ENCODE data around the gene PTPRM.
"Not testable (repeated sequence)": the region's sequence is repeated elsewhere in the genome, so short reads cannot be mapped to it uniquely, and the experiment has no call there.

The PTPRM gene

DNA sequence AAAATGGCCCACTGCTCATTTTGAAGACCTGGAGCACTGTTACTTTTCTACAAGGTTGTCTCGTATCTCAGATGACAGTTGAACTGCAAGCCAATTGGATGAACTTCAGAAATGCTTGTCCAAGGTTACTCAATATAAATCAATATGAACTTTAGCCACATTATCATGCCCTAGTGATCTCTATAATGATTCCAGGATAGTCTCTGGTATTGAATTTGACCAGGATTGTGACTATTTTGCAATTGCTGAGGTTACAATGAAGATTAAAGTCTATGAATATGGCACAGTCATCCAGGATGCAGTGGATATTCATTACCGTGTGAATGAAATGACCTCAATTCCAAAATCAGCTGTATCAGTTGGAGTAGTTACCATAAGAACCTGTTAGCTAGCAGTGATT, 846.1 kb downstream of the PTPRM start:
- no peak for DNase-seq

DNA sequence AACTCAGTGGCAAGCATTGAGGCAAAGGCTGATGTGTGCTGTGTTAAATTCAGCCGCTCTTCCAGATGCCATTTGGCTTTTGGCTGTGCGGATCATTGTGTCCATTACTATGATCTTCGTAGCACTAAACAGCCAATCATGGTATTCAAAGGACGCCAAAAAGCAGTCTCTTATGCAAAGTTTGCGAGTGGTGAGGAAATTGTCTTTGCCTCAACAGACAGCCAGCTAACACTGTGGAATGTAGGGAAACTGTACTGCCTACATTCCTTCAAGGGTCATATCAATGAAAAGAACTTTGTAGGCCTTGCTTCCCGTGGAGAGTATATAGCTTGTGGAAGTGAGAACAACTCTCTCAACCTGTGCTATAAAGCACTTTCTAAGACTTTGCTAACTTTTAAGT, 846.6 kb downstream of the PTPRM start:
- DNase-seq: no peak

DNA sequence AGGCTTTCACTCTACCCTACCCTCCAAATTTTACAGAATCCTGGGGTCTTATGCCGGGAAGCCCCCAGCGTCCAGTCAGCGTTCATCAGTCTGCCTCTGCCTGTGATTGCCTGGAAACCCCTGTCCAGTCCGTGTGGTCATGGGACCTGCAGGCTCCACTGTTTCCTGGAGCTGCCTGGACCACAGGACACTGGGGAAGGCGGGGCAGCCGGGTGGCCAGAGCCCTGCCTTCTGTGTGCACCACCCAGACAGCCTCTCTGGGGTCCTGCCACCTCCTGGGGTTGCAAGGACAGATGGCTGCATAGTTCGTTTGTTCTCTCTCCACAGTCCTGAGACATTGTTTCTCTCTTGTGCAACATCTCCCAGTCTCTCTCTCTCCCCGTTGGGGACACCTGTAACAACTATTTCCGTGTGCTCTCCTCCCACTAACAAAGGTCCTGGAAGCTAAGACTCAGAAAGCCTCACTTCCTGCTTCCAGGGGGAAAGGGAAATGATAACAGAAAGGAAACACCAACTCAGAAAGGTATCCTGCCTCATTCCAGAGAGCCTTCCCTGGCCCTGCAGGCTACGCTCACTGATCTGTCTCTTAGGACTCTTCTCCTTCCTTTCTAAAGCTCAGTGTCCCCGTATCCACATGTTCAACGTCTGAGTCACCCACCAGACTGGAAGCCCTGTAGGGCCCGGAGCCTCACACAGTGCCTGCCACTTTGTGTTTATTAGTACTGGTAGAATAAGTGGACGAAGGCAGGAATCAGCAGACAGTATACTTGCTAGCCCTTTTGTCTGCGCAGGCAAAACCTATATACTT, 849.3 kb downstream of the PTPRM start:
- DNase-seq: no peak

DNA sequence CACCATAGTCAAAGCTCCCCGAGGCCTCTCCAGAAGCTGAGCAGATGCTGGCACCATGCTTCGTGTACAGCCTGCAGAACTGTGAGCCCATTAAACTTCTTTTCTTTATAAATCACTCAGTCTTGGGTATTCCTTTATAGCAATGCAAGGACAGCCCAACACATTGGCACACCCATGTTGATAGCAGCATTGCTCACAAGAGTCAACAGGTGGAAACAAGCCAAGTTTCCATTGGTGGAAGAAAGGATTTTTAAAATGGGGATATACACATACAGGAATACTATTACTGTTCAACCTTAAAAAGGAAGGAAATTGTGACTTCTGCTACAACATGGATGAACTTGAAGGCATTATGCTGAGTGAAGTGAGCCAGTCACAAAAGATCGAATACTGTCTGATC, 855.3 kb downstream of the PTPRM start:
- DNase-seq: no peak

DNA sequence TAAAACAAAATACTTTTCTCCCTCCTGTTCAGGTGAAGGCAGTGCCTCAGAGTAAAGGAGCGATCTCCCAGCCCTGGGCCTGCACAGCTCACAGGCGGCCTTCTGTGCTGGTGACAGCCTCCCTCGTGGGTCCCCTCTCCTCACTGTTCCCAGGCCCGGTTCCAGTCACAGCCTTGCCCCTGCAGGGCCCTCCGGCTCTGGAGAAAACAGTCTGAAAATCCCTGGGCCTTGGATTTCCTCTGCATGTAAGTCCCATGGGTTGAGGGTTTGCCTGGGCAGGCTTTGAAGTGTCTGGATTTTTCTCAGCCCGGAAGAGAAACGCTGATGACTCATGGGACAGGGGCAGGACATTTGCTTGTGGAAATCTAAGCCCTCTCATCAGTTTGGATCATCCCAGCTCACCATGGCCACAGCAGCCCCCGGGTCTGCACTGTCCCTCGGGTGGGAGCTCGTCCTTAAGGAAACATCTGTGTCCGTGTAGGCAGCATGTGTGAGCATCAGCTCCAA, 856.0 kb downstream of the PTPRM start:
- DNase-seq: no peak

DNA sequence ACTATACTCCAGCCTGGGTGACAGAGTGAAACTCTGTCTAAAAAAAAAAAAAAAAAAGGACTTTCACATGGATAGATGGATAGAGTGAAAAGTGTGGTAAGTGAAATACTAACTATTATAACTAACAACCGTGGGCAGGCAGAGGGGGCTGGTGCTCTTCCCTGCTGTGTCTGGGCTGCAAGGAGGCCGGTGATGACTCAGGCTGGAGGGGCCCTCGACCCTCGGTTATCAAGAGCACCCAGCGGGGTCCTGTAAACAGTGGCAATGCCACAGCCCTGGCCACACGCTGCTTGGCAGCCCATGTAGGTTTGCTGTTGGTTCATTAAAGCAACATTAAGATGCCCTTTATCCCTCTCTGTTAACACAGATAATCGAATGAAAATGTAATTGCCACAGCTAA, 857.4 kb downstream of the PTPRM start:
- DNase-seq: no peak

DNA sequence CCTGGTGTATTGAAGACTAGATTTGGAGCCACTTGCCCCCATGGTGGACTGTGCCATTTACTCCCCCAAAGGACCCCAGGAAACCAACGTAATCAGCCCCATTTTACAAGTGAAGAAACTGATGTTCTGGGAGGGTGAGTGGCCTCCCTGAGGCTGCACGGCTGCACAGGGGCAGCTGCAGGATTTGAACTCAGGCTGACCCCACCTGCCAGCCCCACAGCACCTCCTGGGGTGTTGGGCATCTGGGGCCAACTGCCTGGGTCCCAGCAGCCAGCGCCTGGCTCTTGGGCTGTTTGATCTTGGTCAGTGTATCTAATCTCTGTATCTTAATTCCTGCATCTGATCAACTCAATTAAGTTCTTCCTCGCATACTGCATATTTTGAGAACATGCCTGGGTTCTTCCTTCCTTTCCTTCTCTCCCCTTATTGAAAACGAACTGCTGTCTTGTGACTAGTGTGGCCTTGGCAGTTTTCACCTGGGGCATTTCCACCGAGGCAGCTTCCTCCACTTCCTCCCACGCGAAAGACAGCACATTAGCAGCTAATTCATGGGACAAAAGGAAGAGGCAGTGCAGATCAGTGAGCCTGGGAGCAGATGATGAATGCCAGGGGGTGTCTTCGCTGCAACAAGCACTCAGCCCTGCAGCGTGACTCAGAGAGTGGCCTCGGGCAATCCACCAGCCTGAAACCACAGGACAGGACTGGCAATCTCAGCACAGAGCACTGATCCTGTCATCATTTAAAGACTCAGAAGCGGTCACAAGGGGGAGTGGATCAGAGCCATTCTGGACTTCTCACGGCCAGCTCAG, 858.0 kb downstream of the PTPRM start:
- no peak for DNase-seq

DNA sequence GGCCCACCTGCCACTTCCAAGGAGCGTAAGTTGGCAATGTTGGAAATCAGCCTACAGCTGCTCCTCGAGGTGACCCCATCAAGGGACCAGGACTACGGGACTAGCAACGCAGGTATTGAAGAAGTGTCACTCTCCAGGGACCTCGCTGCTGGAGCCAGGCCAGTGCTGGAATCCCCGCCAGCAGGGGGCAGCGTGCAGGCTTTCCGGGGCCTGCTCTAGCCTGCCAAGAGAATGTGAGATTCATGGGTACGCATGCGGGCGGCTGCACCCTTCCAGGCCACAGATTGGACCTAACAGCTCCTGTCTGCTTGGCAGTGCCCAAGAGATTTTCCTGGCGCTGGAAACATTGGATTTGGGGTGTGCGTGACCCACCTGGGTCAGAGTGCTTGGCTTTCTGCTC, 859.3 kb downstream of the PTPRM start:
- peak; percentile 8 for DNase-seq

DNA sequence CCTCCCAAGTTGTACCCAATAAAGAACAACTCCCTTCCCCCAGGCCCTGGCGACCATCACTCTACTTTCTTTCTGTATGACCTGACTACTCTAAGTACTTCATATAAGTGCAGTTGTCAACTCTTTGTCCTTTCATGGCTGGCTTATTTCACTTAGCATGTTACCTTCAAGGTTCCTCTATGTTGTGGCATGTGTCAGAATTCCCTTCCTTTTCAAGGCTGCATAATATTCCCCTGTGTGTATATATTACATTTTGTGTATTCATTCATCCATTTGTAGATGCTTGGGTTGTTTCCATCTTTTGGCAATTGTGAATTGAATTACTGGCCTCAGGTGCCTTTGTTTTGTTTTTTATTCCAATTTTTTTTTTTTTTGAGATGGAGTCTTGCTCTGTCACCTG, 860.2 kb downstream of the PTPRM start:
- no peak for DNase-seq

DNA sequence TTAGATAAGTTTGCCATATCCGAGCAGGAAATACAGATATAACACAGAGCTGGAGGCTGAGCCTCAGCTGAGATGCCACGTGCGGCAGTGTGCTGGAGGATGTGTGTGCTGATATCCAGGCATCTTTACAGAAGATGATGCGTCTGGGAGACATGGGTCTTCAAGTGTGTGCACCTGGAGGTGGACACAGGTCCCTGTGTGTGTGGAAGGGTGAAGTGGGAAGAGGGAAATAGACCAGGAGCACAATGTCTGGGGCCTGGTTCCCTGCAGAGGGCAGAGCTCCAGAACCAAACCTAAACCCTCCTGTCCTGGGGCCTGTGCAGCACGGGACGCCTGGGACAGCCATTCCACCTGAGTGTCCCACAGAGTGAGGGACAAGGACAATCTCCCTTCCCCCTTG, 861.8 kb downstream of the PTPRM start:
- DNase-seq: no peak

DNA sequence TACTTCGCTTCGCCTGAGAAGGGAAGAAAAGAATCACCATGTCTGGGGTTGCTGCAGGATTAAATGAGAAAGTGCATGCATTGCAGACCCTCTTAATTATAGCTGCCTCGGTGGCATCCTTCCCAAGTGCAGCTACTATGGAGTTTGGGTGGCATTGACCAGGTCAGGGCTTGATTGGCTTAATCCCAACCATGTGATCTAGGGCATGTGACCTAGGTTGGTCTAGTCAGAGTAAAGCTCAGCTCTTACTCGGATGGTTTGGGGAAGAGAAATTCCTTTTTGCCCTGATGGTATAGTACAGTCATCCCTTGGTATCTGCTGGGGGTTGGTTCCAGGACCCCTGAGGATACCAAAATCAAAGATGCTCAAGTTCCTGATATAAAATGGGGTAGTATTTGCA, 863.9 kb downstream of the PTPRM start:
- no peak for DNase-seq

DNA sequence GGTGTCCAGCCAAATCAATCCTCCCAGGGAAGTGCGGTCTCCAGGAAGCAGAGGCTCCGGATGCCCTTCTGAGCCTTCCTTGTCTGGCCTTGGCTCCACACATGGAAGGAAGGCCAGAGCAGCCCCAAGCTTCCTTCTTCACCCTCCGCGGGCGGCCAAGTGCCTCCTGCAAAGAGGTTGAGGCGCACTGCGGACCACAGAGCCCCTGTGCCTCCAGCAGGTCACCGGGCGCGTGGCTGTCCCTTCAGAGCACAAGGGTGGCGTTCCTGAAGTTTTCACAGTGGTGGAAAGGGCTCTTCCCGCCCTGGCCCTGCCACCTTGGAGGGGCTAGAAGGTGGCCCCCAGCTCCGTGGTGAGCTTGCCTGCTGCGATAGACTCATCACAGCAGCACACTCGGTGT, 866.2 kb downstream of the PTPRM start:
- DNase-seq: no peak

DNA sequence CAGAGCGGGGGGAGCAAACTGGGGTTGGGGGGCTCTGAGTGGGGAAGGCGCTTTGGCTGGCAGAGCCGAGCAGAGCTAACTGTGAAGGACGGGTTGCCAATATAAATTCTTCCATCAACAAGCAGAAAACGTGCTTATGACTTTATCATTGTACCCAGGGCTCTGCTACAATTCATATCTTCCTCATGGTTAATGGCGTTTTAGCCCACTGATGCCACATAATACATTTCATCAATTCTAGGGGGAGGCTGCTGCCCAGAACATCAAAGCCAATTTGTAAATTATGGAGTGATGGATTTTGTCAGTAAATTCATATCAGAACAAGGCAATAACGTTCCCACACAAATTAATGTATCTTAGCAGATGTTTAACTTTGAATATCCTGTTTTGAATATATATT, 866.7 kb downstream of the PTPRM start:
- no peak for DNase-seq

DNA sequence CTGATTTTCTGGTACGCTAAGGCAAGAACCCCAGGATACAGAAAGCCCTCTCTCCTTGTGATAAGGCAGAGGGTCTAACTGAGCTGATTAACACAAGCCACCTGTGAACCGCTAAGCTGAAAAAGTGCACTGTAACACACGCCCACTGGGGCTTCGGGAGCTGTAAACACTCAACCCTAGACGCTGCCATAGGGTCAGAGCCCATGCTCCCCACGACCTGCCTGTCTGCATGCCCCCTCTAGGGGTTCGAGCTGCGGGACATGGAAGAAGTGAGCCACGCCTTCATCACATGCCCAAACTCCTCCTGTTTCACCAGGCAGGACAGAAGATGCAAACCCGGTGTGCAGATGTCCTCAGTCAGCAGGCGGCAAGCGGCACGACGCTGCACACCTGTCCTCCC, 868.3 kb downstream of the PTPRM start:
- no peak for DNase-seq

DNA sequence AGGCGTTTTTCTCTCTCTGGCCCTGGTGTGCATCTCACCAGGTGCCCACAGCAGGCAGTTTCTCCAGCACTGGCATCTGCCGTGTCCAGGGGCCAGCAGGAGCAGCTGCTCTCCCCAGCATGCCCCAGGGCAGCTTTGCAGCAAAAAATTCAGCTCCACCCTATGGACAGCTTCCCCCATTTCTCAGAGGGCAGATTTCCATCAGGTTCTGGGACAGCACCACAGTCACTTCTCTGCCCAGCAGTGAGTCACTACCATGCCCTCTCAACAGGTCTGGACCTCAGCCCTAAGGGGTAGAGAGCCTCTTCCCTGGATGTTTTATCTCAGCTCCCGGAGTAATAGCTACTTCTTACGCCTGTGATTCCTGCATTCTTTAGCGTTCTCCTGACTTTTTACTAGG, 871.9 kb downstream of the PTPRM start:
- no peak for DNase-seq

DNA sequence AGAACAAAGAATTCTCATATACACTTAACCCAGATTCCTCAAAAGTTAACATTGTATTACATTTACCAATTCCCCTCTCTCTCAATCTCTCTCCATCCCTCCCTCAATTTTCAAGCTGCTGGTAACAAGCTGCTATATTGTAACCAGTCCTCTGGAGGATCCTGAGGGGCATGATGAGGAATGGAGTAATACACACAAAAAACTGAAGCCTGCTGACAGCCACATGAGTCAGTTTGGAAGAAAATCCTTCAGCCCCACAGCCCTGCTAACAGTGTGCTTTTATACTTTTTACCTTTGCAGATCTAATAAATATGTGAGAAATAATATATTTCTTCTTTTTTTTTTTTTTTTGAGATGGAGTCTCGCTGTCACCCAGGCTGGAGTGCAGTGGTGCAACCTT, 876.4 kb downstream of the PTPRM start:
- DNase-seq: no peak

DNA sequence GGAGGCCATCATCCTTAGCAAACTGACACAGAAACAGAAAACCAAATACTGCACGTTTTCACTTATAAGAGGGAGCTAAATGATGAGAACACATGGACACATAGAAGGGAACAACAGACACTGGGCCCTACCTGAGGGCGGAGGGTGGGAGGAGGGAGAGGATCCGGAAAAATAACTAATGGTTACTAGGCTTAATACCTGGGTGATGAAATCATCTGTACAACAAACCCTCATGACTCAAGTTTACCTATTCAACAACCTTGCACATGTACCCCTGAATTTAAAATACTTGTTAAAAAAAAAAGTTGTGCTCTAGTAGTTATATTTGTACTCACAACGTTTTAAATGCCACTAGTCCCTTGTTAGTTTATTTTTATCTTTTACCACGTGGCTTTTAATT, 879.8 kb downstream of the PTPRM start:
- not testable (repeated sequence) for DNase-seq

DNA sequence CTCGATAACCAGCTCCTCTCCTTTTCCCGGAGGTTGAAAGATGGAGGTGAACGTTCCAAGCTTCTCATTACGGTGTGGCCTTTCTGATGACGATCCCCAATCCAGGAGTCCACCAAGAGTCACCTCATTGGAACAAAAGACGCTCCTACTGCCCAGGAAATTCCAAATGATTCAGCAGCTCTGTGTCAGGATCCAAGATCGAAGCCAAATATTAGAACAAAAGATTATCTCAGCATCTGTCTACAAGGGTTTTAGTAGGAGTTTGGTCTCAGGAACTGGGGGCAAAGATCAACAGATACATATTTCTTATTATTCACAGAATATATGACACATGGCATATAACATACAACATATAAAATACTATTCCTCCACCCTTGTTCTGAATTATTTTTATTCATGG, 881.0 kb downstream of the PTPRM start:
- no peak for DNase-seq

DNA sequence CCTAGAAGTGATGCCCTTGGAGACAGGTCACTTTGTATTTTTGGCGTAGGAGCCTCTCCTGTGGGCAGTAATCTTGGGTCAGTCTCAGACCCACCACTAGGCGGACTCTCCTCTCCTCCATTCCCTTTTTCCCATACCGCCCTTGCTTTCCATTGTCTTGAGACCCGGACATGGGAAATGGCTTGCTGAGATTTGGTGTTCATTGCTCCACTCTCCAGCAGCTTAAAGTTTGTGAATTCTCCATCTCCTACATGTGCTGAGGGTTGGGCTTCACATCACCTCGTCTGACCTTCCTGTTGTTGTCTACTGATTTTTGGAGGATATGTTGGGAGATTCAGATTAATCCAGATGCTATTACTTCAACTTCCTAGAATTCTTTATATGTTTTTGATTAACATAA, 882.9 kb downstream of the PTPRM start:
- DNase-seq: no peak

DNA sequence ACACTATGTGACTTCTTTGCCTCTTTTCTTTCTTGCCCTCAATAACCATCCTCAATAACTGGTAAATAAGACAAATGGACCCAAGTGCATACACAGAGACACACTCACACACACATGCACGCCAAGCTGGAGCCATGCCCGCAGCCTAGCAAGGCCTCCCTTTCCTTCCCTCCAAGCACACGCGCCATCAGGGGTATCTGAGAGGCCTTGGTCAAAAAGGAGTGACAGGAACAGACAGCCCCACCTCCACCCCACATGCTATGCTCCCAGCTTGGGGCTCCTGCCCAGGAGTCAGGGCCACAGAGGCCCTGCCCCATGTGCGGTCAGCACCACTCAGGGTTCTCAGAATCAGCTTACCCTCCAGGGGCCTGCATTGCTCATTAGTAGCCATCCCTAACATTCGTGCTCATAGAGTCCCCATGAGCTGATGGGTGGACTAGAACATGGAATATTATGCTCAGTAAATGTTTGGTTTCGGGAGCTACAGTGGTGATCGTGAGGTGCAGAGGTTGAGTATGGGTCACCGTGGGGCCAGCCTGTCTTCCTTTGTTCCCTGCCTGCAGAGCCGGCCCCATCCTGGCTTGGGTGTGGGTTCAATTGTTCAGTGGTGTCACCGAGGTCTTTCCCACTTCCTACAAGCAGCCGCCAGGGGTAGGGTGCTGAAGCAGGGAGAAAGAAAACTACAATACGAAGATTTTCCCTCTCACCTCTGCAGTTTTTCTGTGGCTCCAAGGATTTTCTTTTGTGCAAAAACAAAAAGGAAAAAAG, 884.0 kb downstream of the PTPRM start:
- DNase-seq: no peak

DNA sequence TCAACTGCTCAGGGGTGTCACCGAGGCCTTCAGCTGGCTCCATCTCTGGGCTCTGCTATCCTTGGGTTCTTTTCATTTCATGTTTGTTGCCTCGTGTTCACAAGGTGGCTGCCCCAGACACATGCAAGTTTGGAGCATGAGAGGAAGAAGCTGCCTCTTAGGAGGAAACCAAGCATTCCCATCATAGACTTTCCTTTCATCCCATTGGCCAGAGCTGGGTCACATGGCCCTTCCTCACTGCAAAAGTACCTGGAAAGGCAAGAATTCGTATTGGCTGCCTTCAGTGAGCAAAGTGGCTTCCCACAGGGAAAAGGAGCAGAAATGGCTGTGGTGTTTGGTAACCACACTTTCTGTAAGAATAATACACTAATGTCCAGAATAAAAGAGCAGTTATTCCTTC, 886.4 kb downstream of the PTPRM start:
- no peak for DNase-seq

DNA sequence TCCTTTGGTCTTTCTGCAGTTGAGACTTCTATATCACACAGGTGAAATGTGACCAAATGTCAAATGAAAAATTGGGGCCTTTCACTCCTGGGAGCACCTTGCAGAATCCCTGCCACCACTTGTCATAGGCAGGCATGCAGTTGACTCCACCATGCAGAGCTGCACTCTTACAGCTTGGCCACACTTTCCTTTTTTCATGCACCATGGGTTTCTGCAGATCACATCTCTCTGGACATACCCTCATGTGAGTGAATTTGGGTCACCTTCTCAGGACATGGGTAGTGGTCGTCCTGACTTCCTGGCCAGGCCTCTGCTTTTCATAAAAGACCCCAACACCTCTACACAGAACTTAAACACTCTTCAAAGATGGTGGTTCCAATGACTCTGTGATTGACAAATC, 887.0 kb downstream of the PTPRM start:
- DNase-seq: no peak
